Left lobe of liver (tissue), 2 donors: ENCODE measurements around the gene IGF2R. TPM values are rescaled to one million over a fixed set of nuclear protein-coding genes. Genes with fewer than 3 reads are reported as not detected.
A peak's percentile ranks its signal among the peaks of the same experiment; 100 is the strongest.
"Not testable (repeated sequence)": the region's sequence is repeated elsewhere in the genome, so short reads cannot be mapped to it uniquely, and the experiment has no call there.

Experiments
- ATAC-seq: fragments of 200-7000 bp; cut with Tn5 transposase; one replicate; pipeline ENCODE4 v1.9.1; 2020; ENCODE audit warnings: mild to moderate bottlenecking, moderate library complexity
- DNase-seq: peaks from one replicate; pipeline ENCODE4 v3.0.0-alpha.2; 2020; ENCODE audit warnings: low spot score
- total RNA-seq: library from RNA; stranded (reverse); gene quantifications from one replicate; pipeline ENCODE4 v1.2.1, GENCODE V29; 2021
- donor health status: DM: no; HTN: no; CAD: no; lungs with moderate emphysema.
- donor health status: DM: no; HTN: yes; CAD: no.

IGF2R gene
- total RNA-seq, 1 donor from 2014 or later: 51.5 TPM

DNA sequence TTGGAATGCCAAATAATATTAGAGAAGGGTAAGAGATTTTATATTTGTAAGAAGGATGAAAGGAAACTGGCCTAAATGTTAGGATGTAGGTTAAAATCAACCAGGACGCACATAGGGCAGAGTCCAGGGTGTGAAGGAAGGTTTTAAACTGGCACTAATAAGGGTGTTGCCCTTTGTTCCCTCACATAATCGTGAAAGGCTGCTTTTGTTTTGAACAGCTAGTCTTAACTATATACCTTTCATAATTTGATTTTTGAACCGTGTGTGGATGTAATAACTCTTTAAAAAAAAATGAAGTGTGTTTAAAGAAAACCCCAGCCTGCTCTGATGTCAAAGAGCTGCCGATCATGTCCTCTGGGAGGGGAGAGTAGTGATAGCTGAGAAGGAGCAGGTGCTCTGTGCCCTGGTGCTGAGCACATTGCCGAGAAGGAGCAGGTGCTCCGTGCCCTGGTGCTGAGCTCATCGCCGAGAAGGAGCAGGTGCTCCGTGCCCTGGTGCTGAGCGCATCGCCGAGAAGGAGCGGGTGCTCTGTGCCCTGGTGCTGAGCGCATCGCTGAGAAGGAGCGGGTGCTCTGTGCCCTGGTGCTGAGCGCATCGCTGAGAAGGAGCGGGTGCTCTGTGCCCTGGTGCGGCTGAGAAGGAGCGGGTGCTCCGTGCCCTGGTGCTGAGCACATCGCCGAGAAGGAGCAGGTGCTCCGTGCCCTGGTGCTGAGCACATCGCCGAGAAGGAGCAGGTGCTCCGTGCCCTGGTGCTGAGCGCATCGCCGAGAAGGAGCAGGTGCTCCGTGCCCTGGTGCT lies 121.8 kb downstream of the IGF2R start:
- ATAC-seq: peak; percentile 11
- not testable (repeated sequence) for DNase-seq

DNA sequence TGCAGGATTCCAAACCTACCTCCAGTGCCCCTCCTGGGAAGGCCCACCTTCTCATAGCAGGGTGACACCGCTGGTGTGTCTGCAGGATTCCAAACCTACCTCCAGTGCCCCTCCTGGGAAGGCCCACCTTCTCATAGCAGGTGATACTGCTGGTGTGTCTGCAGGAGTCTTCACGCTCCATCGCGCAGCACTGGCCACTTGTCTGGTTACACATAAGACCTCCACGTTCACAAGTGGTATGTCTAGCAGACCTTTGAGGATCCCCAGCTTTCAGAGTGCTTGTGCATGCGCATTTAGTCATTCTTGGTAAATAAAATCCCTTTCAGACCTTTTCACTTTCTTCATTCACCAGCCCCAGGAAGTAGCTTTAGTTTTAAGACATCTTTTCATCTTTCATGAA lies 123.3 kb downstream of the IGF2R start:
- ATAC-seq, DNase-seq: not testable (repeated sequence)

DNA sequence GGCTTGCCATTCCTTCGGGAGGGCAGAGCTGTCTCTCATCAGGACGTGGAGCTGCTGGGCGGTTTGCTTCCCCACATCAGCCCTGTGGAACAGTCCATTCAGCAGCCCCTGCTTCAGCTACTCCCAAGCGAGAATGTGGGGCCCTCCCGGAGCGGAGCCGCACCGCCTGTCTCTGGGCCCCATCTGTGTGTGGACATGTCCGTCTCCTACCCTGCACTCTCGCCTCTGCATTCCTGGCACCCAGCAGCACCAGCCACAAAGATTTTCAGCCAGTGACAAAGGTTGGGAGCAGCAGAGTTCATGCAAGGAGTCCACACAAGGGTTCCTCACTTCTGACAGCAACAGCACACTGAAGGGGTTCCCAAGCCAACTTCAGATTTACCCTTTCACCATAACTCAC lies 123.7 kb downstream of the IGF2R start:
- DNase-seq: peak; percentile 73
- peak; percentile 73 for ATAC-seq

DNA sequence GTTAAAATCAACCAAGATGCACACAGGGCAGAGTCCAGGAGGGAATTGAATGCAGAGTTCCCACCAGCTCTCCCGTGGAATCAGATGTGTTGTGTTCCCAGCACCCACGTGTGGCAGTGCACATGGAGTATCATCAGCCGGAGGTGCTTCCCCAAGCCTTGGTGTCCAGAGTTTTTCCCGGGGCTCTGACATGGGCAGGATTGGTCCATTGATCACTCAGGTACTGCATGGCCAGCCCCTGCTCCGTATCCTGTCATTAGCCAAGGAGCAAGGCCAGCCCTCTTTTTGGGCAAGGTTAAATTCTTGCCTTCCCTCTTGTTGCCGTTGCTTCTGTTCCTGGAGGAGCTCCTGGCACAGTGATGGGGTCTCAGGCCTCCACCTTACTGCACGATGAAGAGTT lies 124.2 kb downstream of the IGF2R start:
- DNase-seq: no peak
- peak; percentile 53 for ATAC-seq

DNA sequence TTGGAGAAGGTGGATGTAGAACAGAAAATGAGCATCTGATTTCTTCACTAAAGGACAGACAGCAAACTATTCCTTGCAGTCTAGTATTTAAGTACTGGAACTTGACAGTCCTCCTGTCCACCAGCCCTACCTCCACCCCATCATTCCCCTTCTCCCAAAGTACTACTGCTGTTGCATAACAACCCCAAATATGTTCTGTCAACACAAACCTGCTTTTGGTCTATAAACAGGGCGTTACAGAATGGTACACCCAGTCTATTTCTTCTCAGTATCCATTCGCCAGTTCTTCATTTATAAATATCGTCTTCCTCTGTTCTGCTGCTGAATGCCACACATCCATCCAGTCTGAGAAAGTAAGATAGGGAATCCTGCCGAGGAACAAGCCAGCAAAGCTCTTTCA lies 125.1 kb downstream of the IGF2R start:
- DNase-seq (no peak), ATAC-seq (peak; percentile 72)

DNA sequence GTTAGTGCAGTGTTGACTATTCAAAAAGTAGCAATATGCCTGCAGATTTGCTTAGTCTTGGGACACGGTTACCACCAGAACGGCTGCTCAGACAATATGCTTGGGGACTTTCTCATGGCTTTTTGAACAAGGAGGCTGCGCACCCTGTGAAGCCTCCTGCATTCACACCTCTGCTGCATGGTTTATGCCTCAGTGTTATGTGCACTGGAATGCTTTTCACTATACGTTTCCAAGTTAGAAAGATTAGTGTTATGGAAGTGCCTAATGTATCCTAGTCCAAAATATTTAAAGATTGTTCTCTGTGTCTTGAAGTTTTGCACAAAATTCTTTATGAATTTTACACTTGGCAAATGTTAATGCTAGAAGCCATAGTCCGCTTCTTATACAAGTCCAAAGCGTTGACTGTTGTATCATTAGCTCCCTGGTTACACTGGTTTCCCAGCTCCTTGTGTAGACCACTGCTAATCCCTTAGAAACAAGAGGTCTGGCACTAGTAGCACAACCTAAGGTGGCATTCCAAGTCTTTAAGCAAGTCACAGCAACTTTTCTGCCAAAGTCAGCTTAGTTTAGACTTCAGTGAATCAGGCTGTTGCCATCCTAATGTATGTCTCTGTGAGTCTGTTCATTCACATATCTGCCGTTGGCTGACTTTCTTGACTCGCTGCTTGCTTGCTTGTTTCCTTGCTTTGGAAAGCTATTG lies 126.4 kb downstream of the IGF2R start:
- no peak for DNase-seq
- no peak for ATAC-seq

DNA sequence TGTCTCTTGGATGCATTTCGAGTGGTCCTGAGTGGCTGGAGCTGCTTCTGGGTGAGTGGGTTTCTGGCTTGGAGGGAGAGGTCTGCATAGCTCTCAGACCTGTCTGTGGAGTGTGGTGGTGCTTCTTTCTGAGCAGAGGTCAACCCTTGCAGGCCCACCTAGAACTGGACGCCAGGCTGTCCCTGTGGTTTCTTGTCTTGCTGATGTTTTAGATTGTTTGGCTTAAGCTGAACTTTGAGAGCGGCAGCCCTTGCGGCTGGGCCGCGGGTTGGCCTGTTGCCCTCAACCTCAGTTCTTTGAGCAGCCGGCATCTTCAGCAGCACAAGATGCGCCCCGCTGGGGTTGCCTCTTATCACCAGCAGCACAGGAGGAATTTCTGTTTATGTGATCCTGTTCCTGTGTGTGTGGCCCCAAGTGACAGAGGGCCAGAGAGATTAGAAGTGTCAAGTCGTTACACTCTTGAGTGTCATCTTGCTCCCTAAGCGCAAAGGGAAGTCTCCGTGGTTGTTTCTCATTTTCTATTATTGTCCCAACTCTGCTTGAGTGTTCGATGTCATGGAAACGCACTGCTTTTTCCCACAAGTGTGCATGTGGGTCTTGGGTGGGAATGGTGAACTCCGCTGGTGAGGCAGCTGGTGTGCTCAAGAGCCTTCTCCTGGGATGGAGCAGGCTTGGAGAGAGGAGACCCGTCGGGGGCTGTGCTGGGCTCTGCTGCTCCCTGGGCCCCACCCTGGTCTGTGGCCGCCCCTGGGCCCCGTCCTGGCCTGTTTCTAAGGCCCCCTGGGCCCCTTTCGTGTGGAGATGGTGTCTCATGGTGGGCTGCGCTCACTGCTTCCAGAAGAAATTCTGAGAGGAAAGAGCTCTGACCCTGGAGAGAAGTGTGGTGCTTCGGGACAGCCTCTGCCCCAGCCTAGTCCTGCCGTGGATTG lies 132.7 kb downstream of the IGF2R start:
- ATAC-seq (peak; percentile 62), DNase-seq (peak; percentile 76)

DNA sequence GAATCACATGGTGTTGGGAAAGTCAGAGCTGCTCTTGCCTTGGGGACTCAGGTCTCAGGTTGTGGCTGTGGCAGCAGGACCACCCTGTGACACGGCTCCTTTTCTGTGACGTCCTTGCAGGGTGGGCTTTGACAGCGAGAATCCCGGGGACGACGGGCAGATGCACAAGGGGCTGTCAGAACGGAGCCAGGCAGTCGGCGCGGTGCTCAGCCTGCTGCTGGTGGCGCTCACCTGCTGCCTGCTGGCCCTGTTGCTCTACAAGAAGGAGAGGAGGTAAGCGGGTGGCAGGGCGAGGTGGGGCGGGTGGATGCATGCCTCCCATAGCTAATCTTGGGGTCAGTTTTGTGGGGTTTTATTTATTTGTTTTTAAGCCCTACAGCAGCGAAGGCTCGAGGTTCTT lies 133.5 kb downstream of the IGF2R start:
- ATAC-seq: peak; percentile 36
- DNase-seq: no peak

DNA sequence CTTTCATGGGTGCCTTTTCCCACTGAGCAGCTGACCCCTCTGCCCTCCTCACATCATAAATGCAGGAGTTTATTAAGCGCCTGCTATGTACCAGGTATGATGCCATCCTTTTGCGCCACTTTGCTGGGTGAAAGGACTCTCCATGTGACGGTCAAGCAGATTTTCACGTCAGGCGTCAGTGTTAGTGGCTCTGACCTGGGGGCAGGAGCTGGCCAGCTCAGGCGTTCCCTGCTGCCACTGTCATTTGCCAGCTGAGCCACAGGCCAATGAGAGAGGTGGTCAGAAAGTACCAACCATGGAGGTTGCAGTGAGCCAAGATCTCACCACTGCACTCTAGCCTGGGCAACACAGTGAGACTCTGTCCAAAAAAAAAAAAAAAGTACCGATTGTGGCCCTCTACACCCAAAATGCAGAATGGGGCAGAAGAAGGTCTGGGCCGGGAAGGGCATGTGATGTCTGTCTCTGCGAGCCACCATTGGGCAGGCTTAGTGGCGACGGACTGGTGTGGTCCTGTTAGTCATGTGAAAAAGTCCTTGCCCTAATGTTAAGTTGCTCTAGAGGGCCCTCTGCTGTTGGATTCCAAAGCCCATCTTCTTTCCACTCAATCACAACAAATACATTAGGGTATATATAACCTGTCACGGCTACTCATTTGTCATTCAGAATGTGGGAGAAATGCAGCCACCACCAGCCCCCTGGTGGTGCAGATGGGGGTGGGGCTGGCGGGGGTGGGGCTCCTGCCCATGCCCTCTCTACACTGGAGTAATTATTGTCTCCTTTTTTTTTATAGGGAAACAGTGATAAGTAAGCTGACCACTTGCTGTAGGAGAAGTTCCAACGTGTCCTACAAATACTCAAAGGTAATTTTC lies 134.3 kb downstream of the IGF2R start:
- DNase-seq (no peak), ATAC-seq (peak; percentile 67)

DNA sequence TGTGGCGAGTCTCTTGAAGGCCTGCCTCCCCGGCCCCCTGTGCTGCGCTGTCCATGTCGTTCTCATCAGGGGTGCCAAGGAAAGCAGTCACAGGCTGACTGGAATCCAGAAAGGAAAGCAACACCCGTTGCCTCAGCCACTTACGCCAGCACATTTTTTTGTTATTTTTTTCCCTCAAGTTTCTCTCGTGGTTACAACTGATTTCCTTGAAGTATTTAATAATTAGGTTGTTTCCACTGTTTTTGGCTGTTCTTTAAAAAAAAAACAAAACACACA lies 134.9 kb downstream of the IGF2R start:
- no peak for ATAC-seq
- no peak for DNase-seq

DNA sequence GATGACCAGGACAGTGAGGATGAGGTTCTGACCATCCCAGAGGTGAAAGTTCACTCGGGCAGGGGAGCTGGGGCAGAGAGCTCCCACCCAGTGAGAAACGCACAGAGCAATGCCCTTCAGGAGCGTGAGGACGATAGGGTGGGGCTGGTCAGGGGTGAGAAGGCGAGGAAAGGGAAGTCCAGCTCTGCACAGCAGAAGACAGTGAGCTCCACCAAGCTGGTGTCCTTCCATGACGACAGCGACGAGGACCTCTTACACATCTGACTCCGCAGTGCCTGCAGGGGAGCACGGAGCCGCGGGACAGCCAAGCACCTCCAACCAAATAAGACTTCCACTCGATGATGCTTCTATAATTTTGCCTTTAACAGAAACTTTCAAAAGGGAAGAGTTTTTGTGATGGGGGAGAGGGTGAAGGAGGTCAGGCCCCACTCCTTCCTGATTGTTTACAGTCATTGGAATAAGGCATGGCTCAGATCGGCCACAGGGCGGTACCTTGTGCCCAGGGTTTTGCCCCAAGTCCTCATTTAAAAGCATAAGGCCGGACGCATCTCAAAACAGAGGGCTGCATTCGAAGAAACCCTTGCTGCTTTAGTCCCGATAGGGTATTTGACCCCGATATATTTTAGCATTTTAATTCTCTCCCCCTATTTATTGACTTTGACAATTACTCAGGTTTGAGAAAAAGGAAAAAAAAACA lies 136.1 kb downstream of the IGF2R start:
- no peak for ATAC-seq
- no peak for DNase-seq

DNA sequence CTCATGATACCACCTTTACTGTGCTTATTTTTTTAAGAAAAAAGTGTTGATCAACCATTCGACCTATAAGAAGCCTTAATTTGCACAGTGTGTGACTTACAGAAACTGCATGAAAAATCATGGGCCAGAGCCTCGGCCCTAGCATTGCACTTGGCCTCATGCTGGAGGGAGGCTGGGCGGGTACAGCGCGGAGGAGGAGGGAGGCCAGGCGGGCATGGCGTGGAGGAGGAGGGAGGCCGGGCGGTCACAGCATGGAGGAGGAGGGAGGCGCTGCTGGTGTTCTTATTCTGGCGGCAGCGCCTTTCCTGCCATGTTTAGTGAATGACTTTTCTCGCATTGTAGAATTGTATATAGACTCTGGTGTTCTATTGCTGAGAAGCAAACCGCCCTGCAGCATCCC lies 137.1 kb downstream of the IGF2R start:
- ATAC-seq: no peak

DNA sequence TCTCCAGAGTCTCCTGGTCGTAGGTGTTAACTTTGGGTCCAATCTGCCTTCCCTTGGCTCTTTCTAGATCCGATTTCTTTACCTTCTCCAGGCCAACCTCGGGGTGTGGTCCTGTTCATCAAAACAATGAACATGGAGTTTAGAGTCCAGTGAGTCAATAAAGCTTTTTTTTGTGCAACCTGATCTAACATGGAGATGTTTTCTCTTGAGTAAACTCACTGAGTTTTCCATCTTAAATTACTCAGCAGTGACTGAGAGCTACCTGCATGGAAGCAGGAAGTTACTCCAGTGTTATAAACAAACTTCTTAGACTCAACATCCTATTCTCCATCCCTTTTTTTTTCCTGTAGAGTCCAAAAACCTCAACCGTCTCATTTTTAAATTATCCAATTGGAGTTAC lies 137.8 kb downstream of the IGF2R start:
- DNase-seq: no peak
- no peak for ATAC-seq

More for the DNA sequence above, 137.1 kb downstream of the IGF2R start:
- no peak for DNase-seq

DNA sequence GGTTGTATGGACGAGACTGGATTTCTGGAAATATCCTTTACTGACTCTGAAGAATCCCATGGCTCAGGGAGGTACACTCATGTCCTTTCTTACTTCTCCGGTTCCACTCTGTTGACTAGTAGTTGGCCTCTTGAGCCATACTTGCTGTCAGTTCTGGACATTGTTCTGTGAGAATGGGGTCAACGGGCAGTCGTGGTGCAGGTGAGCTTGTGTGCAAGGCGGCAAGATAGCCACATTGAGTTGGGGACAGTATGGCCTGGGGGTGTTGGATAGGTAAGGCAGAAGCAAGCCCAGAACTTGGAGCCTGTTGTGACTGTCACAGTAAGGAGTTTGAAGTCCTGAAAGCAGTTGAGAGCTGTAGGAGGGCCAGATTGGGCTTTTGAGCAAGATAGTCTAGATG lies 139.2 kb downstream of the IGF2R start:
- no peak for DNase-seq
- ATAC-seq: no peak

DNA sequence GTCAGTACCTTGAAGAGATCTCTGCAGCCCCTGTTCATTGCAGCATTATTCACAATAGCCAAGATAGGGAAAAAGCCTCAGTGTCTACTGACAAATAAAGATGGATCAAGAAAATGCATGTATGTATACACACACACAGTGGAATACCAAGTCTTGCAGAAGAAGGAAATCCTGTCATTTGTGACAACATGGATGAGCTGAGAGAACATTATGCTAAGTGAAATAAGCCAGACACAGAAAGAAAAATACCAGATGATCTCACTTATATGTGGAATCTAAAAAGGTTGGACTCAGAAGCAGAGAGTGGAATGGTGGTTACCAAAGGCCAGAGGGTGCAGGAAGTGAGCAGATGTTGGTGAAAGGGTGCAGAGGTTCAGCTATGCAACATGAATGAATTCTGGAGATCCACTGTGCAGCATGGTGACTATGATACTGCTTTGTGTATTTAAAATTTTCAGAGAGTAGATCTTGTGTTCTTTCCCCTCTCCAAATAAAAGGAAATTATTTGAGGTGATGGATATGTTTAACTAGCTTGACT lies 141.8 kb downstream of the IGF2R start:
- no peak for DNase-seq
- no peak for ATAC-seq

DNA sequence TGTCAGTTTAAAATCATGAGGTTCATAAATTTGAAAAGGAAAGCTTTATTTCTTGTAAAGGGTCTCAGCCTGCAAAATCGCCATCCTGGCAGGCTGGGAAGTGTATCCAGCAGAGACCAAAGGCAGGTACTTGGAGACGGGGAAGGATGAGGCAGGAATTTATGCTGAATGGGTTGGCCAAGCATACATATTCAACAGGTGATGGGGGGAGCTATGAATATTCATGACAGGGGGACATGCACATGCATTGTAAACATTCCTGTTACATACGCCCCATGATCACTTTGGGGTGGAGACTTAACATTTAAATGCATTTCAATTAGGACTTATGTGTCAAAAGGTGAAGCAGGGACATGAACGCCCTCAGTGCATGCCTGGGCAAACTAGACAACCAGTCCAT lies 142.9 kb downstream of the IGF2R start:
- DNase-seq (no peak), ATAC-seq (no peak)

DNA sequence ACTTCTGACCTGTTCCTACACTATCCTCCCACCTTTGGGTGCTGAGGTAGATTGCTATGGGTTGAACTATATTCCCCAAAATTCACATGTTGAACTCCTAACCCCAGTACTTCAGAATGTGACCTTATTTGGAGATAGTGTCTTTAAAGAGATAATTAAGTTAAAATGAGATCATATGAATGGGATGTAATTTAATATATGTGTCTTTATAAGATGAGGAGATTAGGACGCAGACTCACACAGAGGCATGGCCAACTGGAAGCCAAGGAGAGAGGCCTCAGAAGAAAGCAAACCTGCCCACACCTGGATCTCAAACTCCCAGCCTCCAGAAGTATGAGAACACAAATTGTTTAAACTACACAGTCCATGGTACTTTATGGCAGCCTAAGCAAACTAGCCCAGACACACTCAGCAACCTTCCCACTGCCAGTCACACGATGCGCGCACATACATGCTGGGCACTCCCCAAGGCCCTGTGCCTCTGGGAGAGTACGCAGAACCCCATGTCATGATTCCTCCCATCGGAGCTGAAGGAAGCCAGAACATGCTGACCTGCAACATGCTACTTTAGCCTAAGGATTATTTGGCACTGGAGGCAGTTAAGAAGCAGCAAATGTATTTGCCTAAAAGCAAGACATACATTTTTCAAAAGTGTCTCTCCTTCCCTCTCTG lies 143.9 kb downstream of the IGF2R start:
- peak; percentile 6 for ATAC-seq
- no peak for DNase-seq

DNA sequence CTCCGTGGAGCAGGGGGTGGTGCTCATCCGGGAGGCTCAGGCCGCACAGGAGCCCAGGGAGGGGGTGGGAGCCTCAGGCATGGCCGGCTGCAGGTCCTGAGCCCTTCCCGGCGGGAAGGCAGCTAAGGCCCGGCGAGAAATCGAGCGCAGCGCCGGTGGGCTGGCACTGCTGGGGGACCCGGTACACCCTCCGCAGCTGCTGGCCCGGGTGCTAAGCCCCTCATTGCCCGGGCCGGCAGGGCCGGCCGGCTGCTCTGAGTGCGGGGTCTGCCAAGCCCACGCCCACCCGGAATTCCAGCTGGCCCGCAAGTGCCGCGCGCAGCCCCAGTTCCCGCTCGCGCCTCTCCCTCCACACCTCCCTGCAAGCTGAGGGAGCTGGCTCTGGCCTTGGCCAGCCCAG lies 145.7 kb downstream of the IGF2R start:
- not testable (repeated sequence) for ATAC-seq, DNase-seq

DNA sequence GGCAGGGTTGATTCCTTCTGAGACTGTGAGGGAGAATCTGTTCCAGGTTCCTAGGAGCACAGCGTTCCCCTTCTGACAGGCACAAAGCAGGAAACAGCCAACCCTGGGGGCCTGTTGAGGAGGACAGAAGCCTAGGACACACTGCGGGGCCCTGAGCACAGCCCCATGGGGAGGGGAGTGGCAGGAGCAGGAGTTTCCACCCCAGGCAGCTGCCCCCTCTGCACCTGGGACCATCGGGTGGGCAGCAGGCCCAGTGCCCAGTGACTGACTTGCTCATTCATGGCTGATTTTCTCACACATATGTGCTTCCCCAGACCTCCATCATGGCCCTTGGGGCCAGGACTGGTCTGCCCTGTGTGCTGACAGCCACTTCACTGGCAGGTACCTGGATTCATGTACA lies 146.5 kb downstream of the IGF2R start:
- peak; percentile 4 for ATAC-seq
- DNase-seq: no peak
